ENCODE results near the gene DCANP1.
A peak's percentile ranks its signal among the peaks of the same experiment; 100 is the strongest.

DCANP1 gene

DNA sequence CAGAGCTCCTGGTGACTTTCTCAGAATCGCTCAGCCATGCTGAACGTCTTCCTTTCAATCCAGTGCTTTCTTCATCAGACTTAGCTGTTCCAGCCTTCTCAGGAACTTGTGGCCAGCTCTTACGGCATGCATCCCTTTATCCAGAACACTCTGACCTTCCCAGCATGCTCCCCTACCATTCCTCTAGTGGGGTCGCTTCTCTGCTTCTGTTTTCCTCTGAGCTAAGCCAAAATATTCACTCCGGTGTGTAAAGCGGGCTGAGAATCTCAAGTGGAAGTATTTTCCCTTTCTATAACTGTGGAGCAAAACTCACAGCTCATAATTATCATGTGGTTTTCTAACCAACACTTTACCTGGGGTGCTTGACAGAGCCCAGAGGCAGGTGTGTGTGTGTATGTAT lies 6.2 kb downstream of the DCANP1 start:
- DNase-seq = no peak

DNA sequence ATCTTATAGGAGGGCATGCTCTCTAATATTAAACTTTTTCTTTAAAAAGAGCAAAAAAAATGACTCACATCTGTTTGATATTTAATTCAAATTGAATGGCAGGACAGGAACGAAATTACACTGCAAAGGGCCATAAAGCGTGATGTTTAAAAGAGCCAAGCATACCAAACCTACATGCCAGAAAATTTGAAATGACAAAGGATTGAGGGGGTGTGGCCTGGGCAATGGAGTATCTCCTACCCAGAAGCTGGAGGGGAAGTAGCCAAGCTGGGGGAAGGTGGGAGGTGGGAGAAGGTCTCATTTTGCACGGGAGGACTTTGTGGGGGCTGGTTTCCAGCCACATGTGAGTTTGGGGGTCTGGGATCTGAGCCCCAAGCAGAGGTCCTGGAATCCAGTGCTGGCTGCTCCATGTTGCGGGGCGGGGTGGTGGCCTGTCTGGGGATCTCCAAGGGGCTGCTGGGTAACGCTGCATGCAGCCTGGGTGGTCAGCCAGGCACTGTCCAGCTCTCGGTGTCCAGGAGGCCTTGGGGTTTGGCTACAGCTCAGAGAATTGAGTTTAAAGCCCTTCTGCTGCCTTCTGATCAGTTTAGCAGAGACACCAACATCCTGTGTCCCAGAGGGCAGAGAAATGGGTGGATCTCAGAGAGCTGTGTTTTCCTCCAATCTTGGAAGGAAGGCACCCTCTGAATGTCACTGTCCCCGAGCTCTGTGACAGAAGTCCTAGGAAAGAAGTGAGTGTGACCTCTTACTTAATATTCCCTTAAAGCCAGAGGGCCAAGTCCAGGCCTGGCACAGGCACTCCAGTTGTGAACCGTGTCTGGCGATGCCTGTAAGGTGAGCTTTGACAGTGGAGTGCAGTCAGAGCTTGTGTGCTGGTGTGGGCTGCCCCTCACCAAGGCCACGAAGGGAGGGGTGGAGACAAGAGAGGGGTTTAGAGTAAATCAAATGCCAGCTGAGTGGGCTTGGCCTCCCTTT lies 7.6 kb downstream of the DCANP1 start:
- no peak for DNase-seq

DNA sequence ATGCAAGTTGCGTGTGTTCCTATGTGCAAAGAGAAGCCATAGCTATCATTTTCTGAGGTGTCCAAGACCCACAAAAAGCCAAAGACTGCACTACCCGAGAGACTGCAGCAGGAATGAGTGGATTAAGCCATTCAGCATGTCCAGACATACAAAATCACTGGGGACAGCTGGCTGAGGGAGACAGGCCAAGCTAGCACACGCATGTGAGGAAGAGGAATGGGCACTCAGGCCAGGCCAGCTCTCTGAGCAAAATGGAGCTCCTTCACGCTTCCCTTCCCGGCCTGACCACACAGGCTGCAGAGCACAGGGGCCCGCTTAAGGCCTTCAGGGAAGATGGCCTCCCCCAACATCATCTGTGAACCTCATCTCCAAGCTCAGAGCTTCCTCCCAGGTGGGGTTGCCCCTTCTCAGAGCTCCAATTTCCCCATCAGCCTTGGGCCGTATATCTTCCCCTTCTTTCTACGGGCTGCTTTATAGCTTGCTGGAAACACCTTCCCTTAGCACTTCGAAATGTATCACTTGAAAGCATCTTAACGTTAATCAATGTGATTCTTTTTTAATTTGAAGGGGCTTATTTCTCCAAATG lies 8.4 kb downstream of the DCANP1 start:
- DNase-seq = no peak

DNA sequence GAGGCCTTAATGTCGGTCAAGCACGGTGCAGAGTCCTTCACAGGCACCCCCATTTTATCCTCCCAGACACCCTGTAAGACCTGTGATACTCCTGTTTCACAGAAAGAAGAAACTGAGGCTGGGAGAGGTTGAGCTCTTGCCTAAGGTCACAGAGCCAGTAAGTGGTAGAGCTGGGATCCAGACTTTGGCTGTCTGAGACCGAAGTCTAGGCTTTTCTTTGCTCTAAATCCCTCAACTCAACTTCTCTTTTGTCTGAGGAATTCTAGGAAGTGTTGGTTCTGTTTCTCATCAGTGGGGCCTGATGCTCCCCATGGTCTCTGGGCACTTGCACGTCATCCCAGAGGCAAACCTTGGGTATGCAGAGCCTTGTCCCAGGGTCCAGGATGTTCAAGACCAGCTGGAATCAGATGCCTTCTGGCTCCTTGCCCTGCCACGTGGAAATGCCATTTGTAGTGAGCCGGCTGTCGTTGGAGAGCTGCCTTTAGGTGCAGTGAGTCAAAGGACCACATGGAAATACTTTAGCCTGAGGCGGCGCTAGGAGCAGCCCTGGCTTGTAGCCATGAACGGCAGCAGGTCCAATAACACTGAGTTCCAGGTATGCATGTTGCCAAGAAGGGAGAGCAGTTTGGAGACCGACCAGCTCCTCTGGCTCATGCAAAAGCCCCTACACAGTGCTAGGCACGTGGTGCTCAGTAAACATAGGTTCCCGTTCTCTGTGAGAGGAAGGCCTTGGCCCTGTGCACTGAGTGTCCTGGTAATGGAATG lies 9.2 kb downstream of the DCANP1 start:
- peak; percentile 98 for DNase-seq

DNA sequence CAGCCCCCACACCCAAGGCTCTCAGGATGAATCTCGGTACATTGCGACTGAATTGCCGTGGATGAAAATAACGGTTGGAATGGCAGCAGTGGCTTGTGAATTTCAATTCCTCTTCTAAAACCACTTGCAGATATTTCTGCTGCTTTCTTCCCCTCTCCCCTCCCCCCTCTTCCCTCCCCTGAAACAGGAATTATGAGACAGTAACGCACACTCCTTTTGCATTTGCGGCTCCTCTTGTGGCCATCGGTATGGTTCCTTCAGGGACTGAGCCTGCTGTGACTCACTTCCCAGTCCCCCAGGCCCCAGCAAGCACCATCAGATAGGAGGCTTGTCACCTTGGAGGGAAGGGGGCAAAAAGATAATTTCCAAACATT lies 9.7 kb downstream of the DCANP1 start:
- DNase-seq = peak; percentile 70

- DNase-seq = no peak
Observed at GRCh38 chr5:135436951-135437418, 10.2 kb downstream of the DCANP1 start.

GRCh38 chr5:135435467-135436330 lies 11.4 kb downstream of the DCANP1 start:
- DNase-seq = no peak

DNA sequence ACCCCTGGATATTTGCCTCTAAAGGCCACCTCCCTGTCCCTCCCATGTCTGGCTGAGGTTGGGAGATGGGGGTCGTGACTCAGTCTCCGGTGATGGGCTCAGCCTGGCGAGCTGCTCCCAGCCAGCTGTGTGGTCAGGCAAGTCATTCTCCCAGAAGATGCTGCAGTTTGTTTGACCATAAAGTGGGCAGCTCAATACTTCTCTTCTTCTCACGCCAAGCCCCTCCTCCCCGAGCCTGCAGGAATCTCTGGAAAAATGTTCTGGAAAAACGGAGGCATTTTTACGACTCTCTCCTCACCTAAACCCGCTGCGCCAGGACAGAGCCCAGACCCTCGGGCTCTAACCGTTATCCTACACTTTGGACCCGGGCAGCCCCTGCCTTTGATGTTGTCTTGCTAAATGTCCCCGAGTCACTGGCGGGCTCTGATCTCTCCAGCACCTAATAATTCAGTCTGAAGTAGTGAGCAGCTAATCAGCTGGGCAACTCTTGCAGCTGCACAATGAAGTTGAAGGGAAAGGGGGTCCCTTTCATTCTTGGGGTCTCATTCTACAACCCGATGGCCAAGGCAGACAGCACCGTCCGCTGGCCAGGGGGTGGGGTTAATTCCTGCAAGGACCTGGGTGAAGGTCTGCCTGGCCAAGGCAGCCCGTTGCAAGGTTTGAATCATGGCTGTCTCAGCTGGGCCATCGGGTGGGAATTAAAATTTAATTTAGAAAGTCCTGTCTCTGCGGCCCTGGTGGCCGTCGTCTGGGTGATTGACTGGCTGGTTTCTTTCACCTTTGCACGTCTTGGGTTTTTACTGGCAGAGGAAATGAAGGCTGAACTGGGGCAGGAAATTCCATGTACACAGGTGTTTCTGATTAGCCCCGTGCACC lies 12.3 kb downstream of the DCANP1 start:
- DNase-seq = peak; percentile 57

DNA sequence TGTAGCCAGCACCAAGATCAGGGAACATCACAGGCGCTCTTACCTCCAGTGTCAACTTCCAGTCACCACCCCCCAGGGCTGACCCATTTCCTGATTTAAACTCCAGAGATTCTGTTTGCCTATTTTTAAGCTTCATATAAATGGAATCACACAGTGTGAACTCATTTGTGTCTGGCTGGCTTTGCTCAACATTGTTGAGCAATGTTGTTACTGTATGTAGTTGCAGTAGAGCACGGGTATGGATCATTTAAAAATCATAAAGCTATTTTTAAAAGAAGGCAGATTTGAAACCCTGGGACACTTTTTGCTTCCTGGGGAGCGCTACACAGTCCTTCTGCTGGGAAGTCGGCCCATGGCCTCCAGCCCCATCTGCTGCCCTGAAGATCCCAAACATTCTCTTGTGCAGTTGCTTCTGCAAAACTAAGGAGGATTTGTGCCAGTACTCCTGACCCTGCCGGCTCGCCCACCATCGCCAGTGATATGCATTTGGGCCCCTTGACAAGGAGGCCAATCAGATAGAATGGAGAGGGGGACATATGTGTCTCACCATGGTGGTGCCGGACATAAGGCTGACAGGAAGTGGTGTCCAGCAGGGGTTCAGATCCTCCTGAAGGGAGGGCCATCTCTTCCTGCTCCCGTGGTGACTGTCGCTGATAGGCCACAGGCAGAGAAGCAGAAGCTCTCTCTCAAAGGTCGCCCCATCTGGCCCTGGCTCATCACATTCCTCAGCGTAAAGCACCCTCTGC lies 13.3 kb downstream of the DCANP1 start:
- DNase-seq = peak; percentile 41

DNA sequence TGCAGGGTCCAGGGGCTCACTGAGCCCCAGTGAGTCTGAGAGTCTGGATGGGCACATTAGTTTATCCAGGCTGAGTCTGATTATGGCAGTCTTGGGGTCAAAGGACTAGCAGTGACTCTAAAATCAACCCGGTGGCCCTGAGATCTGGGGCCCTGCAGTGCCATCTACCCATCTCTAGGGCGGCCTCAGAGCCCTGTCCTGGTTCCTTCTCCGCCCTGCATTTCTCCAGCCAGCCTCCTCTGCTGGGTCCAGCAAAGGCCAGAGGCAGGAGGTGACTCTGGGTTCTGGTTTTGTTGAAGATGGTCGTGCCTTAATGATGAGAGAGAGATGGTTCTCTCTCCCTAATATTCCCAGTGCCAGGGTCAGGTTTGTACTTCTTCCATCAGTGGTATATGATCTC lies 15.0 kb downstream of the DCANP1 start:
- DNase-seq = no peak

DNA sequence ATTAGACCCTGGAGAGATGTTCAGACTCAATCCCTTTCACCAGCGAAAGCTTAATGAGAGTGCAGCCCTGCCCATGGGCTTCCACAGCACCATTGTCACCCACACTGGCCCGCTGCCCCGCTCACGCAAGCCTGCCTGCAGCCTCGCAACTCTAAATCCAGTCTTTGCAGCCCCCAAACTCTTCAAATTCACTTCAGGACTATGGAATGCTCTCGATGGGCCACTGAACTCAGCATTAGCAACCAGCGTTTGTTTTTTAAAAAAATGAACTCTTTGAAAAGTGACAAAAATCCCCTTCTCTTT lies 17.1 kb downstream of the DCANP1 start:
- DNase-seq = no peak

- no peak for DNase-seq
Observed at GRCh38 chr5:135429301-135430134, 17.6 kb downstream of the DCANP1 start.

DNA sequence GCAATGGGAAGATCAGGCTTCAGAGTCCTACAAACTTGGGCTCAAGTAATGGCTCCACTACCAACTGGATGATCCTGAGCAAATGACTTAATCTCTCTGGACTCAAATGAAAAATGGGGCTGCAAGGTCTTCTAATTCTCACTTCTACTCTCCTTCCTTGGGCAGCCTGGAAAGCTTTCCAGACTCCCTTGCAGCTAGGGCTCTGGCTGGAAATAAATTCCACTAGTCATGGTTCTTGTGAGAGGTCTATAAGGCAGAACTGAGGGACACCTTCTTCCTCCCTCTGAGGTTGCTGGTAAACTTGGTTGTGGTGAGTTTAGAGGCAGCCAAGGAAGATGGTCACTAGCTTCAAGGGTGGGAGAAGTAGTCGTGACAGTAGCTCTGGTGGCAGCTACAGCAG lies 18.6 kb downstream of the DCANP1 start:
- DNase-seq = no peak

DNA sequence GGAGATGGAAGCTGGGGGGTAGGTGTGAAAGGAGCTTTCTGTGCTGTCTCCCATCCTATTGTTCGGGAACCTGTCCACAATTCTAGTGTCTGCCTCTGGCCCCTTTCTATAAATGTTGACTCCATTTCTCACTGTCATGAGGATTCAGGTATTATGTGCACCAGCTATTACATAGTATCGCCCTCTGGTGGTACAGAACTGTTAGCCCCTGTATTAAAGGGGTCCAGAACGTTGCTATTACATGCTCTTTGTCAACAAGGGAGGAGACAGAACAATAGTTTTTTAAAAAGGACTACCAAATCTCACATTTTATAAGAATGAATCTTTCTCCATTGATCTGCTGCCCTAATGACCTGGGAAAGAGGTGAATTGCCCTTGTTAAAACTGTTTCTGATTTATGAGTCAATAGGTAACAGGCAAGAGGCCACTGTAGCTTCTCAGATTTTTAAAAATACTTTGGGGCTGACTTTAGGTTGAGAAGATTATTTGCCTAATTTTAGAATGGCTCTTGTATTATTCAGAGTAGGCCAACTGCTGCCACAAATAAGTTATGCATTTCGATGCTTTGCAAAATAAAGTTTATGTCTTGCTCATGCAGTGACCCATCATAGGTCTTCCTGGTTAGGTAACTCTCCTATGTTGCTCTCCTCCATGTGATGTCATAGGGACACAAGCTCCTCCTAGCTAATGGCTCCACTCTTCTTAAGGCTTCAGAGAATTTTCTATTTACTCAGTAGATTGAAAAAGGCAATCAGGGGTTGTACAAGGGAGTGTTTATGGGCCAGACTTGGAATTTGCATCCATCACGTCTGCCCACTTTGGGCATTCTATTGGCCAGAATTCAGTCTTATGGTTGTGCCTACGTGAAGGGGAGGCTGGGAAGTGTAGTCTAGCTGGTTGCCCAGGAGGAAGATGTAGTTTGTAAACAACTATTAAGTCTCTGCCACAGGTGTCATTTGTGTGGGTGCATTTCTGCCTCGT lies 20.8 kb downstream of the DCANP1 start:
- peak; percentile 40 for DNase-seq

- no peak for DNase-seq
Observed at GRCh38 chr5:135425641-135426040, 21.5 kb downstream of the DCANP1 start.

DNA sequence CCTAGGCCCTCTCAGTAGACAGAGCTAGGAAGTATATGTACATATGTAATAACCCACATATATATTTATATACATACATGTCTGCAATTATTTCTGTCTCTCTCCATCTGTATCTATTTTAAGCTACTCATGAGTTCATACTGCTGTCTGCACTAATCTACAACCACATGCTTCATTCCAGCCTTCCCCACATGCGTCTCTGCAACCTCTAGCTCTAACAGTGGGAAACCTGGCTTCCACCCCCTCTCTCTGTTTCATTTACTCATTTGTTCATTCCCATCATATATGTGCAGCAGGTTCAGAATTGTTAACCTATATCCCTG lies 23.3 kb downstream of the DCANP1 start:
- peak; percentile 40 for DNase-seq

DNA sequence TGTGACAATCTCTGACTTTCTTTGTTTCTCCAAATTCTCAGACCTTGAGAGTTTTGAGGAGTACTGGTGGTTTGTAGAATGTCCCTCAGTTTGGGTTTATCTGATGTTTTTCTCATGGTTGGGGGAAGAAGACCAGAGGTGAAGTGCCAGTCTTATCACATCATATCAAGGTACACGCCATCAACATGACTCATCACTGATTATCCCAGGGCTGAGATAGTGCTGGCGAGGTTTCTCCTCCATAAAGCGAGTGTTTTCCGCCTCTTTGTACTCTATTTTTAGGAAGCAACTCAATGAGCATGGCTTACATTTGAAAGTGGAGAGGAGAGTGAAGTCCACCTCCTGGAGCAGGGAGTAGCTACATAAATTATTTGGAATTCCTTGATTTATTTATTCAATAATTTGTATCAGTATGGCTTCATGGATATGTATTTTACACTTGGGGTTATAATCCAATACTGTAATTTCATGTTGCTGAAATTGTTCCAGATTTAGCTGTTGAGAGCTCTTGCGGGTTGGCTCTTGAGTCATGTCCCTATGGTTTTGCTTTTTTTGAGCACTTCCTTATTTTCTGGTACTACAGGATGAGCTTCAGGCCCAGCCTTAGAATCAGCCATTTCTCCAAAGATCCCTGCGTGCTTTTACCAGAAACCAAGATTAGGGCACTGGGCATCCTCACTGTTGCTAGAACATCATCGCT lies 23.9 kb downstream of the DCANP1 start:
- DNase-seq = no peak

DNA sequence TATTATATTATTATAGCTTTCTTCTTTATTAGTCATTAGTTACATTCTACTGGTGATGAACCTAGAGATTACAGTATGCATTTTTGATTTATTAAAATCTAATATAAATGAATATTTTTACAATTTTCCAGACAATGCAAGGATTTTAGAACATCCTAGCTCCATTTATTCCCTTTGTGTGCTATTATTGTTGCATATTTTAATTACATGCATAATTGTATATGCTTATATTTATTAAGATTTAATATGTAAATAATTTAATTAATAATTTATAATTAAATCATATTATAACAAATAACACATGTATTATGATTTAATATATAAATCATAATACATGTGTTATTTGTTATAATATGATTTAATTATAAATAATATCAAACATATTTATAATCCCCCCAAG lies 24.7 kb downstream of the DCANP1 start:
- no peak for DNase-seq
